Mesenchymal stem cell (in vitro differentiated cells and primary cell): Measurements from ENCODE around the gene PCDHB15.

Experiments
- DNase-seq: peaks from one replicate; pipeline ENCODE4 v3.0.0-alpha.2; 2013
- H2AFZ ChIP-seq: one replicate; pipeline ENCODE4 v1.6.1; 2013; ENCODE audit warnings: low read depth, mild to moderate bottlenecking, control low read depth, inconsistent platforms, low read length, moderate library complexity
- H2AK5ac ChIP-seq: 2 replicates; pipeline ENCODE4 v1.6.1; 2013; ENCODE audit warnings: low read length, moderate library complexity, mild to moderate bottlenecking, inconsistent platforms; ENCODE audit not compliant: severe bottlenecking
- H2BK120ac ChIP-seq: one replicate; pipeline ENCODE4 v1.6.1; 2013; ENCODE audit warnings: low read depth, mild to moderate bottlenecking, inconsistent platforms, low read length, moderate library complexity
- H2BK12ac ChIP-seq, 2 experiments: one replicate each; pipeline ENCODE4 v1.6.1; 2013; ENCODE audit warnings: inconsistent platforms in 2 of 2, low read length in 2 of 2, mild to moderate bottlenecking in 2 of 2, moderate library complexity in 2 of 2, control low read depth in 1 of 2
- H2BK15ac ChIP-seq: one replicate; pipeline ENCODE4 v1.6.1; 2013; ENCODE audit warnings: mild to moderate bottlenecking, low read depth, inconsistent platforms; ENCODE audit not compliant: poor library complexity, severe bottlenecking
- H2BK5ac ChIP-seq: 2 replicates; pipeline ENCODE4 v1.6.1; 2013; ENCODE audit warnings: low read depth, mild to moderate bottlenecking, low read length, control low read depth, inconsistent platforms; ENCODE audit not compliant: poor library complexity, severe bottlenecking
- H3K14ac ChIP-seq, 2 experiments: one replicate each; pipeline ENCODE4 v1.6.1; 2013; ENCODE audit warnings: inconsistent platforms in 2 of 2, low read length in 2 of 2, control low read depth in 1 of 2, mild to moderate bottlenecking in 1 of 2, moderate library complexity in 1 of 2
- H3K18ac ChIP-seq, 2 experiments: one replicate each; pipeline ENCODE4 v1.6.1; 2013; ENCODE audit warnings: inconsistent platforms in 2 of 2, low read length in 2 of 2, control low read depth in 1 of 2, low read depth in 1 of 2, mild to moderate bottlenecking in 1 of 2
- H3K23ac ChIP-seq, 2 experiments: one replicate each; pipeline ENCODE4 v1.6.1; 2013; ENCODE audit warnings: inconsistent platforms in 2 of 2, low read length in 2 of 2, mild to moderate bottlenecking in 2 of 2, moderate library complexity in 2 of 2, control low read depth in 1 of 2
- H3K27ac ChIP-seq: 2 replicates; pipeline ENCODE4 v1.5.1; 2013; ENCODE audit warnings: mild to moderate bottlenecking, moderate library complexity, low read length, control low read depth, inconsistent platforms; ENCODE audit not compliant: poor library complexity, severe bottlenecking
- H3K27me3 ChIP-seq, 2 experiments: 2 replicates each; pipeline versions ENCODE4 v1.6.1 to v1.7.0; 2013; ENCODE audit warnings: low read length in 2 of 2, mild to moderate bottlenecking in 2 of 2, moderate library complexity in 2 of 2, control low read depth in 1 of 2, inconsistent platforms in 1 of 2; ENCODE audit not compliant: control insufficient read depth in 1 of 2, insufficient read depth in 1 of 2
- H3K36me3 ChIP-seq, 2 experiments: 2 replicates each; pipeline versions ENCODE4 v1.6.1 to v1.7.0; 2013; ENCODE audit warnings: low read length in 2 of 2, control low read depth in 1 of 2, inconsistent platforms in 1 of 2, low read depth in 1 of 2, mild to moderate bottlenecking in 1 of 2; ENCODE audit not compliant: insufficient read depth in 2 of 2, control insufficient read depth in 1 of 2
- H3K4ac ChIP-seq, 2 experiments: one replicate each; pipeline ENCODE4 v1.6.1; 2013; ENCODE audit warnings: inconsistent platforms in 2 of 2, low read length in 2 of 2, mild to moderate bottlenecking in 2 of 2, moderate library complexity in 2 of 2, control low read depth in 1 of 2, low read depth in 1 of 2
- H3K4me1 ChIP-seq: 2 replicates; pipeline ENCODE4 v1.6.1; 2013; ENCODE audit warnings: low read depth, low read length, control low read depth; ENCODE audit not compliant: control insufficient read depth, insufficient read depth
- H3K4me2 ChIP-seq: 2 replicates; pipeline ENCODE4 v1.6.1; 2013; ENCODE audit warnings: low read length, mild to moderate bottlenecking, inconsistent platforms; ENCODE audit not compliant: poor library complexity, severe bottlenecking
- H3K4me3 ChIP-seq, 2 experiments: 2 replicates each; pipeline versions ENCODE4 v1.5.1 to v1.7.0; 2013; ENCODE audit warnings: low read length in 2 of 2, mild to moderate bottlenecking in 2 of 2, control low read depth in 1 of 2, low read depth in 1 of 2; ENCODE audit not compliant: insufficient read depth in 1 of 2
- H3K79me1 ChIP-seq: replicated peaks from 2 replicates; pipeline ENCODE4 v1.6.1; 2013; ENCODE audit warnings: mild to moderate bottlenecking, control low read depth, low read length, inconsistent platforms; ENCODE audit not compliant: poor library complexity, severe bottlenecking
- H3K9ac ChIP-seq: 2 replicates; pipeline ENCODE4 v1.7.0; 2013; ENCODE audit warnings: mild to moderate bottlenecking, low read length, moderate library complexity
- H3K9me3 ChIP-seq: 2 replicates; pipeline ENCODE4 v1.7.0; 2013; ENCODE audit warnings: mild to moderate bottlenecking, low read length; ENCODE audit not compliant: control insufficient read depth
- H4K8ac ChIP-seq: one replicate; pipeline ENCODE4 v1.6.1; 2013; ENCODE audit warnings: inconsistent platforms, mild to moderate bottlenecking, low read length, moderate library complexity
- H4K91ac ChIP-seq: one replicate; pipeline ENCODE4 v1.6.1; 2013; ENCODE audit warnings: mild to moderate bottlenecking, low read length, inconsistent platforms
- WGBS: methylation state at CpG from one replicate; pipeline ENCODE4 v1.1.7; 2013; ENCODE audit warnings: mixed read lengths; 5-methylcytosine and 5-hydroxymethylcytosine counted together

Gene PCDHB15

GRCh38 chr5:141260458-141261237 is 15.5 kb downstream of the PCDHB15 start:
- peak; percentile 26 for DNase-seq
- Histone ChIP-seq H4K91ac (no peak overlapping the region), H3K36me3 (no peaks in the 10 kb centered on the region), H3K4me3 (peak overlapping the region in 1 of 2 experiments; percentile 68), H3K4ac (no peak overlapping the region), H3K14ac (no peak overlapping the region), H2BK120ac (no peak overlapping the region), H3K4me1 (no peaks in the 10 kb centered on the region), H3K18ac (no peak overlapping the region), H3K23ac (no peak overlapping the region), H2BK15ac (no peak overlapping the region), H3K27ac (no peak overlapping the region), H2BK5ac (no peak overlapping the region), H2AFZ (no peak overlapping the region), H3K4me2 (no peak overlapping the region), H2AK5ac (no peak overlapping the region), H3K9ac (no peak overlapping the region), H4K8ac (no peak overlapping the region), H3K9me3 (peaks cover 98% of the 10 kb centered on the region), H2BK12ac (no peak overlapping the region), H3K79me1 (no peaks in the 10 kb centered on the region), H3K27me3 (no peaks in the 10 kb centered on the region)
- WGBS = 83% methylated on average over 3 of the region's 5 CpGs

DNA sequence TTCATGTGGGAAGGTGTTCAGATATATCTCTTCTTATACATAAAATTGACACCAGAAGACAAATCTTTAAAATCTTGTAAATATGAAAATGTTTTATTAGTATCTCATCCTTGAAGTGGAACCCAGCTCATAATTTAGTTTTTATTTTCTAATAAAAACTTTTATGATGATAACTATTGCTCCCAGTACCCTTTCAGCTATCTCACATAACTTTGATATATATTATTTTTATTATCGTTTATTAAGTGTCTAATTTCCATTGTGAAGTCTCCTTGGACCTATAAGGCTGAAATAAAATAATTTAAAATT is 16.0 kb downstream of the PCDHB15 start:
- Histone ChIP-seq H4K8ac (no peak overlapping the region), H2BK15ac (no peak overlapping the region), H2AK5ac (no peak overlapping the region), H3K18ac (no peak overlapping the region), H2BK120ac (no peak overlapping the region), H2BK12ac (no peak overlapping the region), H3K23ac (no peak overlapping the region), H2AFZ (no peak overlapping the region), H3K4me3 (peak overlapping the region in 1 of 2 experiments; percentile 68), H2BK5ac (no peak overlapping the region), H3K27ac (no peak overlapping the region), H3K4me2 (no peak overlapping the region), H3K27me3 (no peaks in the 10 kb centered on the region), H3K9me3 (peaks cover 98% of the 10 kb centered on the region), H3K36me3 (no peaks in the 10 kb centered on the region), H3K4me1 (no peaks in the 10 kb centered on the region), H3K79me1 (no peaks in the 10 kb centered on the region), H3K4ac (no peak overlapping the region), H4K91ac (no peak overlapping the region), H3K14ac (no peak overlapping the region), H3K9ac (no peak overlapping the region)
- DNase-seq = no peak
- no CpG with 5 or more reads among the region's 1 CpG for WGBS

DNA sequence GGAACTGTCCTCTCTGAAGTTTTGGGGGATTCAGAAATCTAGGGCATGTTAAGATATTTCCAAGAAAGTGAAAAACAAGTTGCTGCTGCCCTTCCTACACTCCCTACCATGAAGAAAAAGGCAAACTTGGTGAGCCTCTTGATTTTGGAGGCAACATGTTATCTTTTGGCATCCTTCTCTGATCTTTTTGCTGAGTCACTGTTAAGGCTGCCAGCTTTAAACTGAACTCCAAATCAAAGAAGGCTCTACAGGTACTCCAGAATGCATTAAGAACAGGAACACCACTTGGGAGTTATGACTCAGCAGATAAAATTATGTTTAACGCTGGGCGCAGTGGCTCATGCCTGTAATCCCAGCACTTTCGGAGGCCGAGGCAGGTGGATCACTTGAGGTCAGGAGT is 24.0 kb downstream of the PCDHB15 start:
- H2AK5ac ChIP-seq = no peak overlapping the region
- no peak overlapping the region for H3K9ac ChIP-seq
- H2BK12ac ChIP-seq = no peak overlapping the region
- peaks cover 96% of the 10 kb centered on the region for H3K9me3 ChIP-seq
- H3K4me3 ChIP-seq = peak overlapping the region in 1 of 2 experiments; percentile 50
- H3K4ac ChIP-seq = no peak overlapping the region
- no peak overlapping the region for H2BK120ac ChIP-seq
- H3K14ac ChIP-seq = no peak overlapping the region
- H3K23ac ChIP-seq = no peak overlapping the region
- no peak overlapping the region for H4K91ac ChIP-seq
- H2AFZ ChIP-seq = no peak overlapping the region
- no peak overlapping the region for H3K18ac ChIP-seq
- H3K27ac ChIP-seq = no peak overlapping the region
- no peaks in the 10 kb centered on the region for H3K4me1 ChIP-seq
- no peak overlapping the region for H4K8ac ChIP-seq
- no peaks in the 10 kb centered on the region for H3K27me3 ChIP-seq
- H2BK5ac ChIP-seq = no peak overlapping the region
- H2BK15ac ChIP-seq = no peak overlapping the region
- peaks cover 1% of the 10 kb centered on the region for H3K79me1 ChIP-seq
- 95% methylated on average over 4 of the region's 4 CpGs for WGBS
- H3K4me2 ChIP-seq = no peak overlapping the region
- no peaks in the 10 kb centered on the region for H3K36me3 ChIP-seq
- DNase-seq = no peak

GRCh38 chr5:141272906-141273305 is 27.7 kb downstream of the PCDHB15 start:
- Histone ChIP-seq H3K9me3 (peaks cover 88% of the 10 kb centered on the region), H2AFZ (no peak overlapping the region), H2BK15ac (no peak overlapping the region), H3K9ac (no peak overlapping the region), H2BK5ac (no peak overlapping the region), H3K4me3 (peak overlapping the region in 1 of 2 experiments; percentile 49), H3K79me1 (peaks cover 1% of the 10 kb centered on the region), H3K18ac (no peak overlapping the region), H3K14ac (no peak overlapping the region), H3K4me1 (no peaks in the 10 kb centered on the region), H2AK5ac (no peak overlapping the region), H3K27ac (no peak overlapping the region), H3K4ac (no peak overlapping the region), H4K91ac (no peak overlapping the region), H3K27me3 (no peaks in the 10 kb centered on the region), H4K8ac (no peak overlapping the region), H3K36me3 (no peaks in the 10 kb centered on the region), H2BK120ac (no peak overlapping the region), H3K23ac (no peak overlapping the region), H3K4me2 (no peak overlapping the region), H2BK12ac (no peak overlapping the region)
- DNase-seq = no peak
- WGBS = 75% methylated on average over 3 of the region's 3 CpGs
